Natural killer cell treated with Interleukin-12 subunit alpha and Interleukin-12 subunit beta and Interleukin-15 and Interleukin-18, amount 100 ng/mL, for 72 hours (primary cell): Measurements from ENCODE around the gene SCP2. TPM values are rescaled to one million over a fixed set of nuclear protein-coding genes. Genes with fewer than 3 reads are reported as not detected.
"Not testable (repeated sequence)": the region's sequence is repeated elsewhere in the genome, so short reads cannot be mapped to it uniquely, and the experiment has no call there.

ENCODE experiments used
- ATAC-seq, 2 donors: fragments of 150-1000 bp; cut with Tn5 transposase in 1 of 2; sonication (Bioruptor Pico), chemical (Tn5 transposase) in 1 of 2; 2 replicates each; pipeline ENCODE4 v1.10.0; 2021
- DNase-seq: peaks from one replicate; pipeline ENCODE4 v3.0.0; 2022; ENCODE audit warnings: low spot score
- H3K27ac Mint-ChIP-seq, 2 donors: 1 replicate in 1 of 2; 2 replicates in 1 of 2; pipeline ENCODE4 v1.8.0; 2022; ENCODE audit warnings: mixed read lengths in 2 of 2, mild to moderate bottlenecking in 1 of 2, moderate library complexity in 1 of 2
- H3K27me3 Mint-ChIP-seq, 2 donors: 1 replicate in 1 of 2; 2 replicates in 1 of 2; pipeline ENCODE4 v1.8.0; 2022; ENCODE audit warnings: mixed read lengths in 2 of 2
- H3K36me3 Mint-ChIP-seq: one replicate; pipeline ENCODE4 v1.8.0; 2022; ENCODE audit warnings: mixed read lengths
- H3K4me1 Mint-ChIP-seq, 2 donors: 1 replicate in 1 of 2; 2 replicates in 1 of 2; pipeline ENCODE4 v1.8.0; 2022; ENCODE audit warnings: low read depth in 2 of 2, mixed read lengths in 2 of 2, mild to moderate bottlenecking in 1 of 2
- H3K4me3 Mint-ChIP-seq: one replicate; pipeline ENCODE4 v1.8.0; 2022; ENCODE audit warnings: mixed read lengths
- H3K9me3 Mint-ChIP-seq: 2 replicates; pipeline ENCODE4 v1.8.0; 2022; ENCODE audit warnings: mixed read lengths
- total RNA-seq, 2 donors: library from RNA; stranded (reverse); gene quantifications; one replicate each; pipeline ENCODE4 v1.2.3, GENCODE V29; 2022

Gene SCP2
- total RNA-seq, 2 donors from 2014 or later = 75.1 to 86.8 TPM

GRCh38 chr1:52920791-52921291 lies 6.2 kb upstream of the SCP2 start:
- peak; percentile 1 for ATAC-seq
- Mint-ChIP-seq H3K27ac (peak overlapping the region in 1 of 2 donors; percentile 66), H3K4me3 (peak overlapping the region; percentile 58), H3K27me3 (no peaks in the 10 kb centered on the region), H3K4me1 (peaks cover 18 to 21% of the 10 kb centered on the region in 2 donors), H3K36me3 (no peaks in the 10 kb centered on the region), H3K9me3 (no peaks in the 10 kb centered on the region)
- DNase-seq = no peak

GRCh38 chr1:52925571-52926005 lies 1.5 kb upstream of the SCP2 start:
- no peak overlapping the region for H3K27ac Mint-ChIP-seq
- peaks cover 0 to 2% of the 10 kb centered on the region in 2 donors for H3K27me3 Mint-ChIP-seq
- H3K4me3 Mint-ChIP-seq = no peak overlapping the region
- DNase-seq = no peak
- no peak for ATAC-seq
- H3K9me3 Mint-ChIP-seq = no peaks in the 10 kb centered on the region
- no peaks in the 10 kb centered on the region for H3K36me3 Mint-ChIP-seq
- peaks cover 11 to 19% of the 10 kb centered on the region in 2 donors for H3K4me1 Mint-ChIP-seq

- Mint-ChIP-seq H3K9me3 (no peaks in the 10 kb centered on the region), H3K27ac (peak overlapping the region in 1 of 2 donors; percentile 60), H3K36me3 (no peaks in the 10 kb centered on the region), H3K27me3 (peaks cover 0 to 2% of the 10 kb centered on the region in 2 donors), H3K4me3 (peak overlapping the region; percentile 95), H3K4me1 (peaks cover 8 to 16% of the 10 kb centered on the region in 2 donors)
- ATAC-seq (no peak), DNase-seq (no peak)
These were observed 238 bp upstream of the SCP2 start for GRCh38 chr1:52926864-52927211.

GRCh38 chr1:52928015-52928404 lies 934 bp downstream of the SCP2 start:
- Mint-ChIP-seq H3K36me3 (no peaks in the 10 kb centered on the region), H3K4me1 (peaks cover 8 to 16% of the 10 kb centered on the region in 2 donors), H3K27ac (peak overlapping the region; percentile 60 to 73), H3K9me3 (no peaks in the 10 kb centered on the region), H3K4me3 (peak overlapping the region; percentile 95), H3K27me3 (peaks cover 0 to 2% of the 10 kb centered on the region in 2 donors)
- DNase-seq (no peak), ATAC-seq (peak in 1 of 2 donors; percentile 8)

GRCh38 chr1:52929019-52929418 lies 1.9 kb downstream of the SCP2 start:
- Mint-ChIP-seq H3K4me1 (peaks cover 8 to 16% of the 10 kb centered on the region in 2 donors), H3K27me3 (peaks cover 0 to 2% of the 10 kb centered on the region in 2 donors), H3K27ac (no peak overlapping the region), H3K36me3 (no peaks in the 10 kb centered on the region), H3K4me3 (no peak overlapping the region), H3K9me3 (no peaks in the 10 kb centered on the region)
- ATAC-seq = no peak
- DNase-seq = no peak

GRCh38 chr1:52937433-52938182 lies 10.5 kb downstream of the SCP2 start:
- no peaks in the 10 kb centered on the region for H3K27me3 Mint-ChIP-seq
- no peaks in the 10 kb centered on the region for H3K9me3 Mint-ChIP-seq
- H3K4me3 Mint-ChIP-seq = no peak overlapping the region
- DNase-seq = no peak
- no peaks in the 10 kb centered on the region for H3K36me3 Mint-ChIP-seq
- no peak for ATAC-seq
- H3K27ac Mint-ChIP-seq = no peak overlapping the region
- H3K4me1 Mint-ChIP-seq = no peaks in the 10 kb centered on the region

- no peaks in the 10 kb centered on the region for H3K27me3 Mint-ChIP-seq
- no peaks in the 10 kb centered on the region for H3K4me1 Mint-ChIP-seq
- no peak overlapping the region for H3K4me3 Mint-ChIP-seq
- no peak for ATAC-seq
- no peaks in the 10 kb centered on the region for H3K9me3 Mint-ChIP-seq
- no peaks in the 10 kb centered on the region for H3K36me3 Mint-ChIP-seq
- DNase-seq = no peak
- H3K27ac Mint-ChIP-seq = no peak overlapping the region
These were observed 11.0 kb downstream of the SCP2 start for GRCh38 chr1:52938183-52938451.

- Mint-ChIP-seq H3K4me3 (no peak overlapping the region), H3K27ac (no peak overlapping the region), H3K27me3 (no peaks in the 10 kb centered on the region), H3K36me3 (no peaks in the 10 kb centered on the region), H3K4me1 (no peaks in the 10 kb centered on the region), H3K9me3 (no peaks in the 10 kb centered on the region)
- ATAC-seq (no peak), DNase-seq (no peak)
These were observed 16.9 kb downstream of the SCP2 start for GRCh38 chr1:52943876-52944416.

GRCh38 chr1:52944566-52944965 lies 17.5 kb downstream of the SCP2 start:
- H3K9me3 Mint-ChIP-seq = no peaks in the 10 kb centered on the region
- ATAC-seq (no peak), DNase-seq (no peak)
- H3K36me3 Mint-ChIP-seq = peaks cover 5% of the 10 kb centered on the region
- no peak overlapping the region for H3K4me3 Mint-ChIP-seq
- no peak overlapping the region for H3K27ac Mint-ChIP-seq
- H3K27me3 Mint-ChIP-seq = no peaks in the 10 kb centered on the region
- H3K4me1 Mint-ChIP-seq = no peaks in the 10 kb centered on the region

GRCh38 chr1:52947490-52947889 lies 20.4 kb downstream of the SCP2 start:
- no peaks in the 10 kb centered on the region for H3K4me1 Mint-ChIP-seq
- no peak for ATAC-seq

GRCh38 chr1:52949602-52950001 lies 22.5 kb downstream of the SCP2 start:
- not testable (repeated sequence) for H3K27ac Mint-ChIP-seq, H3K27me3 Mint-ChIP-seq, H3K4me1 Mint-ChIP-seq, ATAC-seq, H3K9me3 Mint-ChIP-seq, H3K4me3 Mint-ChIP-seq, H3K36me3 Mint-ChIP-seq, DNase-seq

More at GRCh38 chr1:52947490-52947889, 20.4 kb downstream of the SCP2 start:
- DNase-seq = no peak
- no peak overlapping the region for H3K27ac Mint-ChIP-seq
- no peak overlapping the region for H3K4me3 Mint-ChIP-seq
- H3K9me3 Mint-ChIP-seq = no peaks in the 10 kb centered on the region
- peaks cover 6% of the 10 kb centered on the region for H3K36me3 Mint-ChIP-seq
- H3K27me3 Mint-ChIP-seq = no peaks in the 10 kb centered on the region

GRCh38 chr1:52952112-52952511 lies 25.0 kb downstream of the SCP2 start:
- H3K4me1 Mint-ChIP-seq = no peaks in the 10 kb centered on the region
- H3K27me3 Mint-ChIP-seq = no peaks in the 10 kb centered on the region
- ATAC-seq (no peak), DNase-seq (no peak)
- H3K9me3 Mint-ChIP-seq = no peaks in the 10 kb centered on the region
- H3K4me3 Mint-ChIP-seq = no peak overlapping the region
- peaks cover 6% of the 10 kb centered on the region for H3K36me3 Mint-ChIP-seq
- no peak overlapping the region for H3K27ac Mint-ChIP-seq

- Mint-ChIP-seq H3K4me3 (no peak overlapping the region), H3K27me3 (no peaks in the 10 kb centered on the region), H3K36me3 (no peaks in the 10 kb centered on the region), H3K9me3 (no peaks in the 10 kb centered on the region), H3K4me1 (no peaks in the 10 kb centered on the region), H3K27ac (no peak overlapping the region)
- ATAC-seq (no peak), DNase-seq (no peak)
These were observed 28.3 kb downstream of the SCP2 start for GRCh38 chr1:52955129-52955970.

GRCh38 chr1:52963101-52963500 lies 36.0 kb downstream of the SCP2 start:
- no peak overlapping the region for H3K27ac Mint-ChIP-seq
- DNase-seq (no peak), ATAC-seq (no peak)
- H3K9me3 Mint-ChIP-seq = no peaks in the 10 kb centered on the region
- H3K27me3 Mint-ChIP-seq = no peaks in the 10 kb centered on the region
- peaks cover 4% of the 10 kb centered on the region for H3K36me3 Mint-ChIP-seq
- H3K4me3 Mint-ChIP-seq = no peak overlapping the region
- no peaks in the 10 kb centered on the region for H3K4me1 Mint-ChIP-seq
